HG03575 (cell line): Measurements from ENCODE around the gene CTCF.
"Not testable (repeated sequence)": the region's sequence is repeated elsewhere in the genome, so short reads cannot be mapped to it uniquely, and the experiment has no call there.

ENCODE experiments used
- ATAC-seq: cut with Tn5 transposase; IDR thresholded peaks from one replicate; pipeline ENCODE4 v1.9.1; 2021; ENCODE audit not compliant: unreplicated experiment, insufficient number of reproducible peaks, low FRiP score; ENCODE audit errors: extremely low read depth

The CTCF gene

GRCh38 chr16:67533024-67533560 lies 29.2 kb upstream of the CTCF start:
- no peak for ATAC-seq

- ATAC-seq: not testable (repeated sequence)
These were observed 28.3 kb upstream of the CTCF start for GRCh38 chr16:67533987-67534386.

- ATAC-seq: no peak
These were observed 27.9 kb upstream of the CTCF start for GRCh38 chr16:67534431-67534830.

GRCh38 chr16:67535201-67535600 lies 27.1 kb upstream of the CTCF start:
- no peak for ATAC-seq

- no peak for ATAC-seq
These were observed 25.1 kb upstream of the CTCF start for GRCh38 chr16:67537270-67537635.

- no peak for ATAC-seq
These were observed 24.4 kb upstream of the CTCF start for GRCh38 chr16:67537636-67538591.

- ATAC-seq: no peak
These were observed 23.6 kb upstream of the CTCF start for GRCh38 chr16:67538666-67539101.

GRCh38 chr16:67539271-67539670 lies 23.1 kb upstream of the CTCF start:
- no peak for ATAC-seq

GRCh38 chr16:67539691-67540635 lies 22.4 kb upstream of the CTCF start:
- ATAC-seq: no peak

- ATAC-seq: no peak
These were observed 21.6 kb upstream of the CTCF start for GRCh38 chr16:67540756-67541155.

- no peak for ATAC-seq
These were observed 20.7 kb upstream of the CTCF start for GRCh38 chr16:67541391-67542263.

- ATAC-seq: no peak
These were observed 19.9 kb upstream of the CTCF start for GRCh38 chr16:67542464-67542863.

- ATAC-seq: no peak
These were observed 19.3 kb upstream of the CTCF start for GRCh38 chr16:67543036-67543435.

GRCh38 chr16:67543582-67543981 lies 18.7 kb upstream of the CTCF start:
- ATAC-seq: no peak

- ATAC-seq: no peak
These were observed 17.9 kb upstream of the CTCF start for GRCh38 chr16:67544329-67544841.

GRCh38 chr16:67544844-67545664 lies 17.3 kb upstream of the CTCF start:
- no peak for ATAC-seq

GRCh38 chr16:67545665-67546024 lies 16.7 kb upstream of the CTCF start:
- no peak for ATAC-seq

GRCh38 chr16:67546091-67546501 lies 16.2 kb upstream of the CTCF start:
- ATAC-seq: no peak
